ENCODE data around the gene CCL17.
"Not testable (repeated sequence)": the region's sequence is repeated elsewhere in the genome, so short reads cannot be mapped to it uniquely, and the experiment has no call there.

The CCL17 gene

DNA sequence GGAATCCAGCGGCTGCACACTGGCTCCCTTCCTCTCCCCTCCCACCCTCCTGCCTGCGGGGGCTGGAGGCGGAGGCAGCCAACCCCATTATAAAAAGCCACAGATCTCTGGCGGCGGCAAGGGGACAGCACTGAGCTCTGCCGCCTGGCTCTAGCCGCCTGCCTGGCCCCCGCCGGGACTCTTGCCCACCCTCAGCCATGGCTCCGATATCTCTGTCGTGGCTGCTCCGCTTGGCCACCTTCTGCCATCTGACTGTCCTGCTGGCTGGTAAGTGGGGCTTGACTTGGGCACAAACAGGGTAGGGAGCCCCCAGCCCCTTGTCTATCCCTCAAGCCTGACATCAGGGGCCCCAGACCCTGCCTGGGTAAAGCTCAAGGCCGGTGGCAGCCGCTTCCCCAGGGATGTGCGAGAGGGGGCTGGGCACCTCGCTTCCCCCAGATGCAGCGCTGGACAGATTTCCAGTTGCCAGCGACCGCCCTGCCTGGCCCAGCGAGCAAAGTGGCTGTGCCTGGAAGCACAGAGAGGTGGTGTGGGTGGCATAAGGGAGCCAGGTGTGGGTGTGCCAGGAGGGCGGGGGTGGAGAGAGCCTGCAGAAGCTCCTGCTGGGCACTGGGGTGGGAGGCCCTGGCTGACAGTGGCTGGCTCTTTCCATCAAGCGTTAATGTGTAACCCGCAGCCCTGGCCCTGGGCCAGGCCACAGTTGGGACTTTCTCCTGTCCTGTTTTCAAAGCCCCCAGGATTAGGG lies 32.0 kb upstream of the CCL17 start, which contains the start of gene CX3CL1:
Gene CX3CL1, plus strand, starts transcription at position 119 of the 745 bp plus-strand sequence. Its CDS starts 79 bp downstream, at position 198.
- ChIA-PET POLR2A (no interaction called here), CTCF (no interaction called here)
- Histone ChIP-seq H3K27ac (ENCODE audit: insufficient read depth in 1 of 2, low read depth in 1 of 2, low read length in 2 of 2, poor library complexity in 1 of 2, severe bottlenecking in 2 of 2) (no peak within 1 kb of the TSS), H3K4me3 (ENCODE audit: control insufficient read depth in 1 of 7, extremely low read depth in 1 of 7, insufficient read depth in 4 of 7, low read depth in 2 of 7, low read length in 6 of 7) (no peak within 1 kb of the TSS), H3K27me3 (replicated peaks in 2 of 5; ENCODE audit: control insufficient read depth in 4 of 5, insufficient read depth in 5 of 5, low read length in 4 of 5) (peaks cover 0 to 6% (median 2%) of the 10 kb centered on the region in 5 experiments), H3K9me3 (ENCODE audit: control extremely low read depth in 1 of 5, control insufficient read depth in 4 of 5, insufficient read depth in 2 of 5, low read depth in 1 of 5, low read length in 4 of 5) (no peaks in the 10 kb centered on the region), H3K36me3 (ENCODE audit: control insufficient read depth in 4 of 4, insufficient read depth in 4 of 4, low read length in 3 of 4) (no peaks in the 10 kb centered on the region), H3K4me1 (ENCODE audit: control extremely low read depth in 1 of 4, control insufficient read depth in 4 of 4, insufficient read depth in 4 of 4, low read length in 3 of 4) (no peaks in the 10 kb centered on the region)
- WGBS (ENCODE audit: insufficient coverage), result 87% methylated on average over 20 of the region's 23 CpGs
- no peak for DNase-seq

- WGBS (ENCODE audit: insufficient coverage), result 100% methylated on average over 5 of the region's 9 CpGs
- Histone ChIP-seq H3K4me3 (ENCODE audit: control insufficient read depth in 1 of 7, extremely low read depth in 1 of 7, insufficient read depth in 4 of 7, low read depth in 2 of 7, low read length in 6 of 7) (no peak overlapping the region), H3K36me3 (ENCODE audit: control insufficient read depth in 4 of 4, insufficient read depth in 4 of 4, low read length in 3 of 4) (no peaks in the 10 kb centered on the region), H3K27me3 (replicated peaks in 2 of 5; ENCODE audit: control insufficient read depth in 4 of 5, insufficient read depth in 5 of 5, low read length in 4 of 5) (peaks cover 0 to 6% (median 2%) of the 10 kb centered on the region in 5 experiments), H3K9me3 (ENCODE audit: control extremely low read depth in 1 of 5, control insufficient read depth in 4 of 5, insufficient read depth in 2 of 5, low read depth in 1 of 5, low read length in 4 of 5) (no peaks in the 10 kb centered on the region), H3K4me1 (ENCODE audit: control extremely low read depth in 1 of 4, control insufficient read depth in 4 of 4, insufficient read depth in 4 of 4, low read length in 3 of 4) (no peaks in the 10 kb centered on the region), H3K27ac (ENCODE audit: insufficient read depth in 1 of 2, low read depth in 1 of 2, low read length in 2 of 2, poor library complexity in 1 of 2, severe bottlenecking in 2 of 2) (no peak overlapping the region)
- DNase-seq, result no peak
- CTCF ChIA-PET, result interaction anchor here (1.0 kb wide), 1 partner anchor 135 kb away, joined by 3 read pairs; no protein-coding TSS in a partner anchor
- POLR2A ChIA-PET, result no interaction called here
These were observed 31.2 kb upstream of the CCL17 start for GRCh38 chr16:57373117-57373947.

- H3K9me3 ChIP-seq (ENCODE audit: control extremely low read depth in 1 of 5, control insufficient read depth in 4 of 5, insufficient read depth in 2 of 5, low read depth in 1 of 5, low read length in 4 of 5), result no peaks in the 10 kb centered on the region
- no peaks in the 10 kb centered on the region for H3K36me3 ChIP-seq (ENCODE audit: control insufficient read depth in 4 of 4, insufficient read depth in 4 of 4, low read length in 3 of 4)
- no peak overlapping the region for H3K4me3 ChIP-seq (ENCODE audit: control insufficient read depth in 1 of 7, extremely low read depth in 1 of 7, insufficient read depth in 4 of 7, low read depth in 2 of 7, low read length in 6 of 7)
- H3K27me3 ChIP-seq (replicated peaks in 2 of 5; ENCODE audit: control insufficient read depth in 4 of 5, insufficient read depth in 5 of 5, low read length in 4 of 5), result peaks cover 0 to 6% (median 2%) of the 10 kb centered on the region in 5 experiments
- H3K27ac ChIP-seq (ENCODE audit: insufficient read depth in 1 of 2, low read depth in 1 of 2, low read length in 2 of 2, poor library complexity in 1 of 2, severe bottlenecking in 2 of 2), result no peak overlapping the region
- no peaks in the 10 kb centered on the region for H3K4me1 ChIP-seq (ENCODE audit: control extremely low read depth in 1 of 4, control insufficient read depth in 4 of 4, insufficient read depth in 4 of 4, low read length in 3 of 4)
- POLR2A ChIA-PET, result no interaction called here
- no peak for DNase-seq
- CTCF ChIA-PET, result interaction anchor here (1.0 kb wide), 1 partner anchor 134 kb away, joined by 3 read pairs; no protein-coding TSS in a partner anchor
- 100% methylated on average over 3 of the region's 9 CpGs for WGBS (ENCODE audit: insufficient coverage)
These were observed 30.5 kb upstream of the CCL17 start for GRCh38 chr16:57374067-57374534.

GRCh38 chr16:57374925-57375465 lies 29.6 kb upstream of the CCL17 start:
- CTCF ChIA-PET; H3K27me3 ChIP-seq (replicated peaks in 2 of 5; ENCODE audit: control insufficient read depth in 4 of 5, insufficient read depth in 5 of 5, low read length in 4 of 5); POLR2A ChIA-PET; H3K27ac ChIP-seq (ENCODE audit: insufficient read depth in 1 of 2, low read depth in 1 of 2, low read length in 2 of 2, poor library complexity in 1 of 2, severe bottlenecking in 2 of 2); H3K4me3 ChIP-seq (ENCODE audit: control insufficient read depth in 1 of 7, extremely low read depth in 1 of 7, insufficient read depth in 4 of 7, low read depth in 2 of 7, low read length in 6 of 7); H3K9me3 ChIP-seq (ENCODE audit: control extremely low read depth in 1 of 5, control insufficient read depth in 4 of 5, insufficient read depth in 2 of 5, low read depth in 1 of 5, low read length in 4 of 5); H3K4me1 ChIP-seq (ENCODE audit: control extremely low read depth in 1 of 4, control insufficient read depth in 4 of 4, insufficient read depth in 4 of 4, low read length in 3 of 4); H3K36me3 ChIP-seq (ENCODE audit: control insufficient read depth in 4 of 4, insufficient read depth in 4 of 4, low read length in 3 of 4); DNase-seq: not testable (repeated sequence)
- 100% methylated on average over 4 of the region's 8 CpGs for WGBS (ENCODE audit: insufficient coverage)

- CTCF ChIA-PET, result interaction anchor here (0.8 kb wide), 1 partner anchor 47 kb away, joined by 3 read pairs; no protein-coding TSS in a partner anchor
- peaks cover 0 to 3% (median 1%) of the 10 kb centered on the region in 4 experiments for H3K4me1 ChIP-seq (ENCODE audit: control extremely low read depth in 1 of 4, control insufficient read depth in 4 of 4, insufficient read depth in 4 of 4, low read length in 3 of 4)
- H3K27ac ChIP-seq (ENCODE audit: insufficient read depth in 1 of 2, low read depth in 1 of 2, low read length in 2 of 2, poor library complexity in 1 of 2, severe bottlenecking in 2 of 2), result no peak overlapping the region
- H3K9me3 ChIP-seq (ENCODE audit: control extremely low read depth in 1 of 5, control insufficient read depth in 4 of 5, insufficient read depth in 2 of 5, low read depth in 1 of 5, low read length in 4 of 5), result no peaks in the 10 kb centered on the region
- no peaks in the 10 kb centered on the region for H3K36me3 ChIP-seq (ENCODE audit: control insufficient read depth in 4 of 4, insufficient read depth in 4 of 4, low read length in 3 of 4)
- WGBS (ENCODE audit: insufficient coverage), result 100% methylated on average over 2 of the region's 3 CpGs
- DNase-seq, result no peak
- POLR2A ChIA-PET, result no interaction called here
- H3K4me3 ChIP-seq (ENCODE audit: control insufficient read depth in 1 of 7, extremely low read depth in 1 of 7, insufficient read depth in 4 of 7, low read depth in 2 of 7, low read length in 6 of 7), result no peak overlapping the region
- peaks cover 0 to 4% (median 0%) of the 10 kb centered on the region in 5 experiments for H3K27me3 ChIP-seq (replicated peaks in 2 of 5; ENCODE audit: control insufficient read depth in 4 of 5, insufficient read depth in 5 of 5, low read length in 4 of 5)
These were observed 28.2 kb upstream of the CCL17 start for GRCh38 chr16:57376313-57376818.

DNA sequence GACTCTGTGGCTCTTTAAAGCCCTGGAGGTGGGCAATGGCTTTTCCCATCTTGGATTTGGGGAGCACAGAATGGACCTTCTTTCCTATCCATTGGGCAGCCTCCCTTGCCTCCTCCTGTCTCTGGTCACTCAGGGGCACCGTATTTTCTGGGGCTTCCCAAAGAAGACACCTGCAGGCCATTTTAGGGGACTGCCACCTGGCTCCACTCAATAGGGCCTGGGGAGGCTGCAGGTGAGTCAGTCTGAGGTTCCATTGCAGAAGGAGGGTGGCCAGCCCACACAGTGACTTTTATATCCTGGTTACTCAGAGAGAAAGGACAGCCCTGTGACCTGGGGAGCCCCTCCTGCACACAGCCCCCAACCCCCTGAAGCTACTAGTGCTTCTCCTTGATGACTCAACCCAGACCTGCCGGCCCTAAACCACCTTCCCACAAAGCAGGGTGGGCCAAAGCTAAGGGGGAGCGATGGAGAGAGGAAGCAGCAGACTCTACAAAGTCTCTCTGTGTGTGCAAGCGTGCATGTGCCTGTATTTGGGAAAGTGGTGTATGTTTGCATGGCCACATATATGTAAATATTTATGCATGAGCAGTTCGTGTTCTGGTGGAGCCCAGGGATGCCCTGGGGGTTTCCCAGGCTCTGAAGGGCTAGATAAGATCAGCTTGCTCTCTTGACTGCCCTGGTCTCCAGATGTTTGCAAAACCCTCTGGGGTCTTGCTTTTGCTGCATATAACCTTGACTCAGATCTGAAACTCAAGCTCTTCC lies 27.3 kb upstream of the CCL17 start:
- WGBS (ENCODE audit: insufficient coverage), result 42% methylated on average over 5 of the region's 5 CpGs
- DNase-seq, result peak; percentile 14 to 72 (median 65)
- Histone ChIP-seq H3K9me3 (ENCODE audit: control extremely low read depth in 1 of 5, control insufficient read depth in 4 of 5, insufficient read depth in 2 of 5, low read depth in 1 of 5, low read length in 4 of 5) (no peaks in the 10 kb centered on the region), H3K4me3 (ENCODE audit: control insufficient read depth in 1 of 7, extremely low read depth in 1 of 7, insufficient read depth in 4 of 7, low read depth in 2 of 7, low read length in 6 of 7) (no peak overlapping the region), H3K4me1 (ENCODE audit: control extremely low read depth in 1 of 4, control insufficient read depth in 4 of 4, insufficient read depth in 4 of 4, low read length in 3 of 4) (peaks cover 0 to 3% (median 1%) of the 10 kb centered on the region in 4 experiments), H3K36me3 (ENCODE audit: control insufficient read depth in 4 of 4, insufficient read depth in 4 of 4, low read length in 3 of 4) (no peaks in the 10 kb centered on the region), H3K27ac (ENCODE audit: insufficient read depth in 1 of 2, low read depth in 1 of 2, low read length in 2 of 2, poor library complexity in 1 of 2, severe bottlenecking in 2 of 2) (no peak overlapping the region), H3K27me3 (replicated peaks in 2 of 5; ENCODE audit: control insufficient read depth in 4 of 5, insufficient read depth in 5 of 5, low read length in 4 of 5) (peaks cover 0 to 4% (median 0%) of the 10 kb centered on the region in 5 experiments)
- CTCF ChIA-PET, result interaction anchor here (1.5 kb wide), 1 partner anchor 77 kb away, joined by 8 read pairs; no protein-coding TSS in a partner anchor
- POLR2A ChIA-PET, result no interaction called here
